HG02870 (cell line): ENCODE data around the gene IMPA2.

ENCODE experiments used
- ATAC-seq: cut with Tn5 transposase; IDR thresholded peaks from one replicate; pipeline ENCODE4 v1.9.1; 2021; ENCODE audit warnings: mild to moderate bottlenecking, moderate library complexity; ENCODE audit not compliant: unreplicated experiment

Gene IMPA2

GRCh38 chr18:11987527-11987926, 6.2 kb downstream of the IMPA2 start:
- no peak for ATAC-seq

- no peak for ATAC-seq
Observed at GRCh38 chr18:11989174-11989573, 7.9 kb downstream of the IMPA2 start.

- no peak for ATAC-seq
Observed at GRCh38 chr18:11989966-11990380, 8.7 kb downstream of the IMPA2 start.

GRCh38 chr18:11990539-11990938, 9.2 kb downstream of the IMPA2 start:
- no peak for ATAC-seq

GRCh38 chr18:11991021-11991795, 9.9 kb downstream of the IMPA2 start:
- ATAC-seq: no peak

- no peak for ATAC-seq
Observed at GRCh38 chr18:11992096-11992790, 10.9 kb downstream of the IMPA2 start.

- no peak for ATAC-seq
Observed at GRCh38 chr18:11993264-11993916, 12.1 kb downstream of the IMPA2 start.

GRCh38 chr18:11994336-11994702, 13.0 kb downstream of the IMPA2 start:
- ATAC-seq: no peak

- ATAC-seq: no peak
Observed at GRCh38 chr18:11994703-11995444, 13.6 kb downstream of the IMPA2 start.

GRCh38 chr18:11995445-11996189, 14.3 kb downstream of the IMPA2 start:
- no peak for ATAC-seq

- no peak for ATAC-seq
Observed at GRCh38 chr18:11996190-11996754, 15.0 kb downstream of the IMPA2 start.

- ATAC-seq: no peak
Observed at GRCh38 chr18:11996907-11997306, 15.6 kb downstream of the IMPA2 start.

- ATAC-seq: no peak
Observed at GRCh38 chr18:11997466-11997865, 16.2 kb downstream of the IMPA2 start.

GRCh38 chr18:11998193-11998592, 16.9 kb downstream of the IMPA2 start:
- ATAC-seq: no peak

- no peak for ATAC-seq
Observed at GRCh38 chr18:11999429-11999828, 18.1 kb downstream of the IMPA2 start.

GRCh38 chr18:12000072-12000659, 18.9 kb downstream of the IMPA2 start:
- no peak for ATAC-seq

GRCh38 chr18:12001421-12001820, 20.1 kb downstream of the IMPA2 start:
- no peak for ATAC-seq

- no peak for ATAC-seq
Observed at GRCh38 chr18:12003894-12004293, 22.6 kb downstream of the IMPA2 start.

GRCh38 chr18:12005538-12006487, 24.5 kb downstream of the IMPA2 start:
- no peak for ATAC-seq
